ENCODE measurements around the gene BABAM2.
"Not testable (repeated sequence)": the region's sequence is repeated elsewhere in the genome, so short reads cannot be mapped to it uniquely, and the experiment has no call there.

The BABAM2 gene

GRCh38 chr2:28009732-28010131, 119.2 kb downstream of the BABAM2 start:
- Histone ChIP-seq H3K27ac (no peak overlapping the region), H3K4me3 (ENCODE audit: low read depth, low read length) (no peak overlapping the region), H3K9me3 (ENCODE audit: severe bottlenecking) (no peaks in the 10 kb centered on the region), H3K36me3 (no peaks in the 10 kb centered on the region), H3K27me3 (ENCODE audit: insufficient read depth, low read depth, severe bottlenecking) (no peaks in the 10 kb centered on the region)
- TF ChIP-seq, protein P1, sequence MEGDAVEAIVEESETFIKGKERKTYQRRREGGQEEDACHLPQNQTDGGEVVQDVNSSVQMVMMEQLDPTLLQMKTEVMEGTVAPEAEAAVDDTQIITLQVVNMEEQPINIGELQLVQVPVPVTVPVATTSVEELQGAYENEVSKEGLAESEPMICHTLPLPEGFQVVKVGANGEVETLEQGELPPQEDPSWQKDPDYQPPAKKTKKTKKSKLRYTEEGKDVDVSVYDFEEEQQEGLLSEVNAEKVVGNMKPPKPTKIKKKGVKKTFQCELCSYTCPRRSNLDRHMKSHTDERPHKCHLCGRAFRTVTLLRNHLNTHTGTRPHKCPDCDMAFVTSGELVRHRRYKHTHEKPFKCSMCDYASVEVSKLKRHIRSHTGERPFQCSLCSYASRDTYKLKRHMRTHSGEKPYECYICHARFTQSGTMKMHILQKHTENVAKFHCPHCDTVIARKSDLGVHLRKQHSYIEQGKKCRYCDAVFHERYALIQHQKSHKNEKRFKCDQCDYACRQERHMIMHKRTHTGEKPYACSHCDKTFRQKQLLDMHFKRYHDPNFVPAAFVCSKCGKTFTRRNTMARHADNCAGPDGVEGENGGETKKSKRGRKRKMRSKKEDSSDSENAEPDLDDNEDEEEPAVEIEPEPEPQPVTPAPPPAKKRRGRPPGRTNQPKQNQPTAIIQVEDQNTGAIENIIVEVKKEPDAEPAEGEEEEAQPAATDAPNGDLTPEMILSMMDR (IDR thresholded peaks at IDR 0.05; ENCODE audit: low read depth, low read length) = no peak
- DNase-seq = no peak

DNA sequence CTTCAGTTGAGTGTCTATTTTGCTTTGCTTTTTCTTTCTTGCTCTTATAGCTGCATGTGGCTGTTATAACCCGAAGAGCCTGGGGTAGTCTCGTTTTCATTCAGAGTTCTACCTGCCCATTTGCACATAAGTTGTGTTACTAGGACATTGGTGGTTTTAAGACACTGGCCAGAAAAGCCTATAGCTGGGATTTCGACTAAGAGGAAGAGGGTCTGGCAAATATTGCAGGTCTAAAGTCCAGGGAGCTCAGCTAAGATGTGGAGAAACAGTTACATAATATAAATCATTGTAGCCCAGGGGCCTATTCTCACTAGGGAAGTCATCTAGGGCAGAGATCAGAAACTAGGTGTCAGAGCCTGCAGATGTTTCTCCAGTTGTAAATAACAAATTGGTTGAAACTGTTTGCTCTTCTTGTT, 120.8 kb downstream of the BABAM2 start:
- no peak overlapping the region for H3K27ac ChIP-seq
- TF ChIP-seq, protein P1 (IDR thresholded peaks at IDR 0.05; ENCODE audit: low read depth, low read length) = no peak
- H3K4me3 ChIP-seq (ENCODE audit: low read depth, low read length) = no peak overlapping the region
- DNase-seq = no peak
- H3K9me3 ChIP-seq (ENCODE audit: severe bottlenecking) = no peaks in the 10 kb centered on the region
- H3K36me3 ChIP-seq = no peaks in the 10 kb centered on the region
- no peaks in the 10 kb centered on the region for H3K27me3 ChIP-seq (ENCODE audit: insufficient read depth, low read depth, severe bottlenecking)

GRCh38 chr2:28018474-28018873, 127.9 kb downstream of the BABAM2 start:
- not testable (repeated sequence) for H3K4me3 ChIP-seq (ENCODE audit: low read depth, low read length); H3K36me3 ChIP-seq; H3K27ac ChIP-seq; DNase-seq; H3K9me3 ChIP-seq (ENCODE audit: severe bottlenecking); H3K27me3 ChIP-seq (ENCODE audit: insufficient read depth, low read depth, severe bottlenecking)

- H3K9me3 ChIP-seq (ENCODE audit: severe bottlenecking); DNase-seq; H3K4me3 ChIP-seq (ENCODE audit: low read depth, low read length); H3K27me3 ChIP-seq (ENCODE audit: insufficient read depth, low read depth, severe bottlenecking); H3K27ac ChIP-seq; H3K36me3 ChIP-seq: not testable (repeated sequence)
Measured at GRCh38 chr2:28019521-28019920, 129.0 kb downstream of the BABAM2 start.

DNA sequence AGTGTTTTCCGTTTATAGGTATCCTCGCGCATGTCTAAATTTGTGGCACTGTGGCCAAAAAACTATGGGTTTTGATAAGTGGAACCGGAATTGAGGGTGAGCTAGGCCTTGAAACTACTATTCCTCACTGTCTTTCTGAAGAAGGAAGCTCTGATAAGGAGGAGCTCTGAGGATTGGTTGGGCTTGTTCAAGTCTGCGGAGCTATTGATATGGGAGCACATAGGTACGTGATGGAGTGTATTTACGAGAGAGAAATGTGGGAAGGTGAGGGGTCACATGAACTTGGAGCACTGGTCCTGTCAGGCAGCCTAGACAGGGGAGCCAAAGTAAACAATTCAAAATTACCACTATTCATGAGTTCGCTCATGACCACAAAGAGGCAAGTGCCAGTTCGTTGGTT, 131.4 kb downstream of the BABAM2 start:
- no peaks in the 10 kb centered on the region for H3K27me3 ChIP-seq (ENCODE audit: insufficient read depth, low read depth, severe bottlenecking)
- TF ChIP-seq, protein P1 (IDR thresholded peaks at IDR 0.05; ENCODE audit: low read depth, low read length) = no peak
- no peak for DNase-seq
- H3K36me3 ChIP-seq = no peaks in the 10 kb centered on the region
- H3K9me3 ChIP-seq (ENCODE audit: severe bottlenecking) = no peaks in the 10 kb centered on the region
- no peak overlapping the region for H3K27ac ChIP-seq
- H3K4me3 ChIP-seq (ENCODE audit: low read depth, low read length) = no peak overlapping the region

DNA sequence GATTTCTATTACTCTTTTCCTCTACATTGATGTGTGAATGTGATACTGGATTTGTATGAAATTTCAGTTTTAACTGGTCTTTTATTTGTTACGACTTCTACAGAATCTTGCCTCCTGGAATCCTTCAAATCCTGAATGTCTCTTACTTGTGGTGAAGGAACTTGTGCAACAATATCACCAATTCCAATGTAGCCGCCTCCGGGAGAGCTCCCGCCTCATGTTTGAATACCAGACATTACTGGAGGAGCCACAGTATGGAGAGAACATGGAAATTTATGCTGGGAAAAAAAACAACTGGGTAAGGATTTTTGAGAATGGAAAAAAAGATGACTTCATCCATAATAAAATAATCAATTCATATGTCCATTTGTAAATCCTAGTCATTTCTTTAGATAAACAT, 134.6 kb downstream of the BABAM2 start:
- H3K27me3 ChIP-seq (ENCODE audit: insufficient read depth, low read depth, severe bottlenecking) = no peaks in the 10 kb centered on the region
- no peaks in the 10 kb centered on the region for H3K36me3 ChIP-seq
- H3K9me3 ChIP-seq (ENCODE audit: severe bottlenecking) = no peaks in the 10 kb centered on the region
- no peak for DNase-seq
- TF ChIP-seq, protein P1 (IDR thresholded peaks at IDR 0.05; ENCODE audit: low read depth, low read length) = no peak
- no peak overlapping the region for H3K4me3 ChIP-seq (ENCODE audit: low read depth, low read length)
- H3K27ac ChIP-seq = no peak overlapping the region

DNA sequence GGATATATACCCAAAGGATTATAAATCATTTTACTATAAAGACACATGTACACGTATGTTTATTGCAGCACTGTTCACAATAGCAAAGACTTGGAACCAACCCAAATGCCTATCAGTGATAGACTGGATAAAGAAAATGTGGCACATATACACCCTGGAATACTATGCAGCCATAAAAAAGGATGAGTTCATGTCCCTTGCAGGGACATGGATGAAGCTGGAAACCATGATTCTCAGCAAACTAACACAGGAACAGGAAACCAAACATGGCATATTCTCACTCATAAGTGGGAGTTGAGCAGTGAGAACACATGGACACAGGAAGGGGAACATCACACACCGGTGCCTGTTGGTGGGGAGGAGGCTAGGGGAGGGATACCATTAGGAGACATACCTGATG, 135.7 kb downstream of the BABAM2 start:
- H3K27ac ChIP-seq; DNase-seq; H3K9me3 ChIP-seq (ENCODE audit: severe bottlenecking); H3K27me3 ChIP-seq (ENCODE audit: insufficient read depth, low read depth, severe bottlenecking); H3K4me3 ChIP-seq (ENCODE audit: low read depth, low read length); H3K36me3 ChIP-seq: not testable (repeated sequence)

Measured in WERI-Rb-1 (cell line).